ENCODE measurements around the gene DVL1.

GRCh38 chr1:1304331-1305299 lies 44.6 kb downstream of the DVL1 start:
- TF ChIP-seq YY1 (IDR thresholded peaks at IDR 0.05; ENCODE audit: borderline replicate concordance in 1 of 3, control insufficient read depth in 1 of 3, extremely low read depth in 1 of 3, insufficient read depth in 3 of 3, insufficient read length in 1 of 3, insufficient replicate concordance in 2 of 3, low read depth in 1 of 3, low read length in 2 of 3) (no peak), ZNF354B (CRISPR knock-in tag; IDR thresholded peaks at IDR 0.05) (no peak)
